GM19463 (cell line): Measurements from ENCODE around the gene CNIH3.

ENCODE experiments used
- ATAC-seq: cut with Tn5 transposase; IDR thresholded peaks from one replicate; pipeline ENCODE4 v1.9.1; 2021; ENCODE audit warnings: mild to moderate bottlenecking, moderate library complexity; ENCODE audit not compliant: unreplicated experiment

CNIH3 gene

DNA sequence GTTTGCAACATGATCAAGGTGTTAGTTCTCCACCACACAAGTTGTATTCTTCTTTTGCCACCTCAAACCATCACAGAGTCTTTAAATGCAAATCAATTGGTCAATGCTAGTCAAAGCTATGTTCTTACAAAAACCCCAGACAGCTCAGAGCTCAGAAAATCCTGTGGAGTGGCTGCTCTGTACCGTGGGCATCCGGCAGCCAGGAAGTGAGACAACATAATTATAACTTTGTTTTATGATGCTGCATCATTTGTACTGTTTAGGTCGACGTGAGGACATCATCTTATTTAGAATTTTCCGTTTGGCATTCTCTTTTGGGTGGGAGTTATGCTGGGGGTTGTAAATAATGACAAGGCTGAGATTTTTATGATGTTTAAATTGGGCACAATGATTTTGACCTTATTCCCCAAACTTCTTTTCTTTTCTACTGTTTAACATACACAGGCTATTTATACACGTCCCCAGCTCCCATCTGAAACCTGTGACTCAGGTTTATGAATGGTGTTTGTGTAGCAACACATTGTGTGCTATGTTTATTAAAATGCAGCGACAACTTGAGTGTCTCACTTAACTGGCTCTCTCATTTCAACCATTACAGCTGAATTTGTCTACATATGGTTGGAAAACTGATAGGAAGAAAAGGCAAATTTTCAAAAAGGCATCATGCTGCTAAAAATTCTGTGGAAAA is 124.0 kb downstream of the CNIH3 start:
- ATAC-seq = peak; percentile 63

DNA sequence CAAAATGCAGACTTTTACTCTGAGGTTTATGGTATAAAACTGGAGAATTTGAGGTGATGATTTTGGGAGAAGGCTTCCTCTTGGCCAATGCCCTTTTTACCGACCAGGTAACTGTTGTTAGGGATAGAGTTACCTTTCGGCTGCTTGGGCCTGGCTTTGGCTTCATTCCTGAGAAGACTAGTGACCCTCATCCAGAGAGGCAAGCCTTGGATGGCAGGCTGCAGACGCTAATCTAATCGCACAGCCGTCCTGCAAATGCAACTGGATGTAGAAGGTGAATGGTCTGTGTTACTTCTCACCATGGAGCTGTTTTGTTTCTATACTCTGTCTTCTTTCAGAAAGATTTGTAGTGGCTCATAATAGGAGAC is 124.6 kb downstream of the CNIH3 start:
- ATAC-seq = no peak

DNA sequence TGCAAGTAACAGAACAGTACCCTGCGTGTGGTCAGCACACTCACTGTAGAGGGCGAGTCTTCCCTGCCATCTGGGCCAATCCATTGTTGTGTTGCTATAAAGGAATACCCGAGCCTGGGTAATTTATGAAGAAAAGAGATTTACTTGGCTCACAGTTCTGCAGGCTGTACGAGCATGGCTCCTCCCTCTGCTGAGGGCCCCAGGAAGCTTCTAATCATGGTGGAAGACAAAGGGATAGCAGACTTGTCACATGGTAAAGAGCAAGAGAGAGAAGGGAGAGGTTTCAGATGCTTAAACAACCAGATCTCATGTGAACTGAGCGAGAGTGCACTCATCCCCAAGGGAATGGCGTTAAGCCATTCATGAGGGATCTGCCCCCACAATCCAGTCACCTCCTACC is 126.2 kb downstream of the CNIH3 start:
- ATAC-seq = no peak

DNA sequence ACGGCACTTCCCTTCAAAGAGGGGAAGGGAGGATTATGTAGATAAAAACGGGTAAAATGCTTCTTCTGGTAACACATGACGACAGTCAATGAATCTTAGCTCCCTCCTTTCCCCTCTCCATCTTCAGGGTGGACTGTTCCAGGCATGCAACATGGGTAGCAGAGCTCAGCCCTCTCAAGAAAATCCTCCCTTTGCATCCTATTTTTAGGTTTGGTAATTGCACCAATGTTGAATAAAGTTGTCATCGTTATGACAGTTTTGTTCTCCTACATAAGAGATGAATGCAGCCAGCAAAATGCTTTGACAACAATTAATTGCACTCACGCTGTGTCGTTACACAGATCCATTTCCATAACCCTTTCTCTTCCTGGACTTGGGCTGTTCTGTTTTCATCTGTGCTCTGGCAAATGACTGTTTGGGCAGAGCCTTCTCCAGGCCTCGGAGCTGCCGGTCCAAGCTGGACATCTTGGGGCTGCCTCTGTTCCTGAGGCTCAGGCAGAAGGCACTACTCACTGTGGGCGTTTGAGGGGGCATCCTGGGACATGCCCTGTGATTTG is 127.6 kb downstream of the CNIH3 start:
- ATAC-seq = no peak

DNA sequence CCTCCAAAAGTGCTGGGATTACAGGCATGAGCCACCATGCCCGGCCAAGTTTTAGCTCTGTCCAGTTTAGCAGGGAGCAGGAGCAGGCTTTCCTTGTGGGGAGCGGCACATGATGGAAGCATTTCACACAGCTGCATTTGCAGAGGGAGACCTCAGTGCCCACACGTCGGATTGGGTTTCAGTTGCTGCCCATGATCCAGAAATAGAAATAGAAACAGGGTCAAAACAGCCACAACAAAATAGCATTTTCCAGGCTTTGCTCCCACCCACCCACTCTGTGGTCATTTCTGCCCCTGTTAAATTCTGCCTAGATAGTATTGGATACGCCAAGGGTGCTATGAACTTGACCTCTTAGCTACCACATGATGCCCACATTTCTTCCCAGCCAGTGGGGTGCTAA is 128.4 kb downstream of the CNIH3 start:
- ATAC-seq = no peak

DNA sequence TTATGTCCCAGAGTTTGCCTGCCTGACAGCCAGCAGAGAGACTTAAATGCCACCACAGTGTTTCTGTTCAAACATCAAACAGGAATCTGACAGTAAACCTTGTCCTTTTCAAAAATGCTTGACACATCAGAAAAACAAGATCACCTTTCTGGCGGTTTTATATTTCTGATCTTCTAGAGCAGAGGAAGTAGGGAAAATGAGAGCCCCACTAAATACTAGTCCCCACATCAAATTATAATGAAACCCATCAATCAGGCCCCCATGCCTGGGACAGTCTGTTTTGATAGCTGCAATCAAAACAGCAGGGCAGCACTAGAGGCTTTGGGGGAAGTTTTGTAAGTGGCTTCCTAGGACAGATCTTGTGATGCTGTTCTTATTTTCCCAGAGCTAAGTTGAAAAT is 129.3 kb downstream of the CNIH3 start:
- ATAC-seq = peak; percentile 9

DNA sequence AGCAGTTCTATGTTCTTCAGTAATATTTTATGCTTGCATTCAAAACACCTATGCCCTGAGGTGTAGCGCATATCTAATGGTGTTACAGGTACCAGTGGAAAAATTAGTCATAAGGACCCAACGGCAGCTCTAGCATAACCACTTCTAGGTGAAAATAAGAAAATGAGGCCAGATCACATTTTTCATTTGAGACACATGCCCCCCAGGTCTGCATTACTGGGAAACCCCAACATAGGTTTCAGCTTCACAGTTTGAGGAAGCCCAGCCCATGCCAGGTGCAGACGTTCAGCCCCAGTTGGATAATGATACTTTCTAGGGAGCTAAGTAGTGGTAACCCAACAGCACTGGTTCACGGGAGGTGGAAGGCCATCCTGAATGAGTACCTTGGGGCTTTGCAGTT is 129.8 kb downstream of the CNIH3 start:
- peak; percentile 64 for ATAC-seq

DNA sequence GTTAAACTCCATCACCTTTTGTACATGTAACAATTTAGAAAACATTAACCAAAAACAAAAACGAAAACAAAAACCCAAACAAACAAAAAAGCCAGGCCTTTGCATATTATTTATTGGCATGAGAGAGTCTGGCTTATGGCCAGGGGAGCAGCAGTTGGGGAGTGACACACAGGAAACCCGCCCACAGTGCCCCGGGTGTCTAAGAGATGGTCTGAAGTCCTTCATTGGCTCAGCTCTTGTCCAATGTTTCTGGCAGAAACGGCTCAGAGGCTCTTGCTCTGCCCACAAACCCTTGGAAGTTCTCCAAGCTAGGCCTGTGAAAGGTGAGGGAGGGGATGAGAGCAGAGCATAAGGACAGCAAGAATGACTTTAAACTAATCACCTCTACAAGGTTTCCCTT is 131.5 kb downstream of the CNIH3 start:
- ATAC-seq = peak; percentile 46

DNA sequence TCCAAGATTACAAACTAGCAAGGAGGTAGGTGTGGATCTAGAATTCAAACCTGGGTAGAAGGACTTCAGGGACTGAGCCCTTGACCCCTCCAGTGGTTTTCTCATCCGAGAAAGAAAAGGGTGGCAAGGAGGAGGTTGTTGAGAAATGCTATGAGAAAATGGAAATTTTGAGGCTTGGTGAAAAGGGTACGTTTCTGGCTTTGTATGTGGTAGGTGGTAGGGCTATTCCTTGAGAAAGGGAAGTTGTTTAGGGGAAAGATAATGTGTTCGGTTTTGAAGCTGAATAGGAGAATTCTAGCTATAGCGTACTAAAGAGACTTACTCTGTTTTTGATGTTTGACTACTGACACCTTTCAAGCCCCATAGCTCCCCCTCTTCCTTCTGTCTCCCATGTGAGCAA is 133.8 kb downstream of the CNIH3 start:
- ATAC-seq = no peak

DNA sequence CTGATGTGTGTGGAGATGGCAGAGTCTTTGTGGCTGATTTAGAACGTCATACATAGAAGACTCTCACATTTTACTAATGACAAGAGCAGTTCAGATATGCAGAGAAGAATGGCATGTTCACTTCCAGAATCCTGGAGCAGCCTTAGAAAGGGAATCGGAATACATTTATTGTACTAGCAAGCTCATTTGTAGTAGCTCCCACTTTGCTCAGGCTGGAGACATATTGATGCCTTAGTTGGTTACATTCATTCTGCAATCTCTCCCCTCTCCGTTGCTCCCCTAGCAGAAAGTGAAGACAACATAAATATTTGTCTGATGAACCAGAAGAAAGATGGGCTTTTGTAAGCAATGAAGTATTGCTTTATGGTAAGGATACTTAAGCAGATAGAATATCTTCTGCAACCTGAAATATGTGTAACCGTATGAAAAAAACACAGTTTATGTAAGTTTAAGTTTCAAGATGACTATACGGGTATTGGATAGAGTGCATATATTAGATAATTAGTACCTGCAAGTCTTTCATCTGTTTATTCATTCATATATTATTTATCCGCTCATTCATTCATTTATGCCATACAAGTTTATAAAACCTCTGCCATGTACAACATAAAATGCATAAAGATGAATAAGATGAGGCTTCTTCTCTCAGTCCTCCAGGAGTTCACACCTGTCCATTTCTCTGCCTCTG is 135.7 kb downstream of the CNIH3 start:
- no peak for ATAC-seq

DNA sequence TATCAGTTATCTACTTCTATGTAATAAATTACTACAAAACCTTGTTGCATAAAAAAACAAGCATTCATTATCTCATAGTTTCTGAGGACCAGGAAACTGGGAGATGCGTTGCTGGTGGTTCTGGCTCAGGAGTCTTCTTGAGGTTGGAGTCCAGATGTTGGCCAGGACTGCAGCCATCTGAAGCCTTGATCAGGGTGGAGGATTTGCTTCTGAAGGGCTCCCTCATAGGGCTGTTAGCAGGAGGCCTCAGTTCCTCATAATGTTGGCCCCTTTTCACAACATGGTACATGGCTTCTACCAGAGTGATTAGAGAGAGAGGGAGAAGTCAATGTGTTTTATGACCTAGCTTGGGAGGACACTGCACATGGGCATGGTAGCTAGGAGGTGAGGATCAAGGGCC is 137.4 kb downstream of the CNIH3 start:
- no peak for ATAC-seq

DNA sequence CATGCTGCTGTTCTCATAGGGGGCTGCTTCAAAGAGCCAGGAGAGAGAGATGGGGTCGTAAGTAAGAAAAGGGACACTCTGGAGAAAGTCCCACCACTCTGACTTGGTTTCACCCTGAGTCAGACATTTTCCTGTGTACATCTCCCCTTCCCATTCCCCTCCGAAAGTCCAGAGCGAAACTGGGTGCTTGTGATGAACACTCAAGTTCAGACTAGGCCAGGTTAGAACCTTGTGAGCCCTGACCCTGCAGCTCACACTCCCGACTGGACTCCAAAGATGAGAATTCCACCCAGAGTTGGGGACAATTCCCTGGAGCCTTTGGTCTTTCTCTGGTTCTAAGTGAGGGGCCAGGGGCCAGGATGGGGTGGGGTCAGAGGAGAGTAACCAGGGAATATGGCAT is 139.5 kb downstream of the CNIH3 start:
- ATAC-seq = no peak

DNA sequence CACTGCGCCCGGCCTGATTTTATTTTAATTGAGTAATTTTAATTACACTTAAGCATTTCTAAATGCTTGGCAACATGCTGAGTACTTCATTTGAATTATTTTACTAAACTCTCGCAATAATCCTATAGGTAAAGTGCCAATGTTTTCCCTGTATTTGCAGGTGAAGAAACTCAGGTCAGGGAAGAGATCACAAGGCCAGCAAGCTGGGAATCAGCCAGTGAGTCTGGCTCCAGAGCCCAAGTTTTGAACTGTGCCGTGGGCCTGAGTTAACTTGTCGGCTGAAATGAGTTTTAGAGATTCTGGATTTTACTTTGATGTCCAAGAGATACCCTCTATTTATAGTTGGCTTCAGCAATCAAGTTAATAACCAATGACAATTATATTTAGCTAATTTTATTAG is 141.4 kb downstream of the CNIH3 start:
- ATAC-seq = no peak

DNA sequence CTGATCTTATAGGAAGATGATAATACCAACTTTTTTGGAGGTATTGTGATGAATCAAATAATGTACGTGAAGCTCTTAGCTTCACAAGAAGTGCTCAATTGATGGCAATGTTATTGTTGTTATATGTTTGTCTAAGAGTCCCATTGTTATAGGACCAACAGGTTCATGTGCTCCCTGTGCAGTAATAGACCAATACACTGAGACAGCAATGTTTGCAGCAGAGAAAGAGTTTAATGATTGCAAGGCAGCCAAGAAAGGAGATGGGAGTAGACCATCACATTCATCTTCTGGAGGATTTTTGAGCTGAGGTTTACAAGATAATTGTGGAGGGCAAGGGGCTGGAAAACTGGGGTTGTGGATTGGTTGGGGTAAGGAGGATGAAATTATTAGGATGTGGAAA is 143.0 kb downstream of the CNIH3 start:
- no peak for ATAC-seq

DNA sequence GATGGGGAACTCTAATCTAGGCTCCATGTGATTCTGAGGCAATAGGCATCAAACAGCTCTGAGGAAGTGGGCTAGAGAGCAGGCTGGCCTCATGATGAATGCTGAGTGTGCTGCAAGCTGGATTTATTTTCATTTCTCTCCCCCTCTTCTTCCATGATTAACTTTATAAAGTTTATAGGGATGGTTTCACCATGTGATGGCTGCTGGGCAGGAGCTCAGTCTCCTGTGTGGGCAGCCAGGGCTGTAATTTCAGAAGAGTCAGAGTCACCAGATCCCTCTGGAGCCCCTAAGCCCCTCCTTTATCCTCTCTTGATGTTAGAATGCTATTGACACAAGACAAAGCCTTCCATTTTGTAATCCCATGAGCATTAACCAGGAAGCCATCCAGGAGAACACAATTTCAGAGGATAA is 143.6 kb downstream of the CNIH3 start:
- ATAC-seq = no peak

DNA sequence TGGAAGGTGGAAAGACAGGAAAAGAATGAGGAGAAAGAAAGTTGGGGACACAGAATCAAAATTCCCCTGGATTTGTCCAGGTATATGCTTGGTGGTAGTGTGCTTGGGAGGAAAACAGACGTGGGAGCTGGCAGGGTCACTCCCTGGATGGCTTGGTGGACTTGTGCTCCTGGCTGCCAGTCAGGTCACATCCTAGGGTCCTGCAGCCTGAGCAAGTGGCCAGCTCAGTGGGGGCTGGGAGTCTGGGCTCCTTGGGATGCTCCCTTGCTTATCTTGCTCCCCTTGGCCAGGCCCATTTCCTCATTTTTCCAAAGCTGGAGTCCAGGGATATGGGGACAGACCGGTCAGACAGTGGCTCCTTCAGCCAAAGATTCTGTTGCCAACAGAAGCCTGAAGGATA is 144.0 kb downstream of the CNIH3 start:
- ATAC-seq = no peak

DNA sequence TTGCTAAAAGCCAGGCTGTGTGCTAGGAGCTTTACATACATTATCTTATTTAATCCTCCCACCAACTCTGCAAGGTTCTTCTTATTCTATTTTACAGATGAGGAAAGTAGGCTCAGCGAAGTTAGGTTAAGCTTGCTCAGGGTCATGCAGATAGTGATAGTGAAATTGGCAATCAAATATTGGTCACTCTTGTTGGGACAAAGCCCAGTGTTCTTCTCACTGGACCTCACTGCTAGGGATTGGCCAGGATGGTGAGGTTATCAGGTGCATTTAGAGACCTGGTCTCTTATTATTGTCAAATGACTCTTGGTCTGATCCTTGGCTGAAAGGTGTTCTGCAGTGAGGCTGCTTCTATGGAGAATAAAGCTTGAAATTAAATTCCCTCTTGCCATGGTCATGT is 145.1 kb downstream of the CNIH3 start:
- no peak for ATAC-seq

DNA sequence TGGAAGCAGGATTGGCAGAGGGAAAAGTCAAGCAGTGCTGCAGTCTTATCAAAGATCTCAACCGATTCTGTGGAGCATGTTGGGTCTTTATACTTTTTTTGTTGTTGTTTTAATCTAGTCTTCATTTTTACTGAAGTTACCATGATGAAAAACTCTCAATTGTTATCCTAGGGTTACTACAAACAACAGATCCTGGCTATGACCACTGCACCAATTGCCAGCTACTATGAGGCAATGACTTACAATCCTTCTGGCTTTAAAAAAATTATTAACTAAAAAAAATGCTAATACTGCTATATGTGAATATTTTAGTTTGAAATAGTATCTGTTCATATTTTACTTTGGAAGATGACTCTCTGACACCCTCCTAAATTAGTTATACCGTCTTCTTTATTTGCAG is 145.9 kb downstream of the CNIH3 start:
- ATAC-seq = no peak

DNA sequence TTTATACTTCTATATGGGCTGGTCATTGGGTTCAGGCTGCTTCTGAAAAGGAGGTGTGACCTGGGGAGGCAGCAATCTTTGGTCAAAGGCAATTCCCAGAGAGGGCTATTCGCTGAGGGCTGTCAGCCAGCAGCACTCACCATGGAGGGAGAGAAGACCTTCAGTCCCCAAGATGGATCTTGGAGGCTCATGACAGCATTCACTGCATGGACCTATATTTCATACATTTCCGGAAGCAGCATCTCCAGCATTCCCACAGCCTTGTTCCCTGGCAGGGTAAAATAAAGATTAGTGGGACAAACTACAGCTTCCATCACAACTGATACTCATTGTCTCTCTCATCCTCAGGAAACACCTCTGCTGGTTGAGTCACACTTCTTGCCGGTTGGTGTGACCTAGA is 146.6 kb downstream of the CNIH3 start:
- no peak for ATAC-seq

DNA sequence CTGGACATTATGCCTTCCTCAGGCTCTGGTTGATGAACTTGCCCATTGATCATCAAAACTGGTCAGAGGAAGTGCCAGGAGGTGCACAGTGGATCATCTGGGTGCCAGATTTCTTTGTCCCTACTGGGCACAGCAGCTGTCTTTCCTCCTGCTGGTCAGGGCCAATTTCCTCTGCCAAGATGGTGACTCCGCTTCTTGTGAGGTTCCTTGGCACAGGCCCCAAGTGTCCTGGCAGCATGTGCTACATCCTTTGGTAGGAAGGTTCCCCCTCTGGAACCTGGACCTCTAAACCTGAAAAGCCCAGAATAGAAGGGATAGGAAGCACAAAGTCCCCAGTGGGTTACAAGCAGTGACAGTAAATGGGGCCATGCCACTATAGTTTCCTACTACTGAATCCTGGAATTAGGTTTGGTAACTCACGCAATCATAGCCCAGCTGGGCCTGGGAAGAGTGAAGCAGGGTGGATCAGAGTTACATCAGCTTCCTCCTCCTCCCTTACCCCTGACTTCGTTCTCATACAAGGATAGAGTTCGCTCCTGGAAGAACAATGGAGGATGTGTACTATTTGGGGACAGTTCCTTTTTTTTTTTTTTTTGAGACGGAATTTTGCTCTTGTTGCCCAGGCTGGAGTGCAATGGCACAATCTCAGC is 147.1 kb downstream of the CNIH3 start:
- ATAC-seq = no peak

DNA sequence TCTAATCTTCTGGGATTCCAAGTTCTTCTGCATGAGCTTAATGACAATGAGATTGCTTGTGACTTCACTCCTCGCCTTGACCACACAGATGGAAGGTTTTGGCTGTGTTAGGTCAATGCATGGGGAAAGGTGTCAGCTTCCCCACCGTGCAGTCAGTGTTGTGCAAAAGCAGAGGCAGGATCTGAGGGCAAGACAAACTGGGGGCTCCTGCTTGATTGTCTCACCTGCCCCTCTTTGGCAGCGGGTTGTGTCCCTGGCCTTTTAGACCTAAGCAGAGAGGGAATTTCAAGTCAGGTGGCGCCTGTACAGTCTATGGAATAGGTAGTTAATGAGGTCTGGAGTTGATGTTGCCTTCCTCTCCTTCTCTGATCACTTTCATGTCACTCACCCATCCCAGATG is 150.1 kb downstream of the CNIH3 start:
- ATAC-seq = no peak

DNA sequence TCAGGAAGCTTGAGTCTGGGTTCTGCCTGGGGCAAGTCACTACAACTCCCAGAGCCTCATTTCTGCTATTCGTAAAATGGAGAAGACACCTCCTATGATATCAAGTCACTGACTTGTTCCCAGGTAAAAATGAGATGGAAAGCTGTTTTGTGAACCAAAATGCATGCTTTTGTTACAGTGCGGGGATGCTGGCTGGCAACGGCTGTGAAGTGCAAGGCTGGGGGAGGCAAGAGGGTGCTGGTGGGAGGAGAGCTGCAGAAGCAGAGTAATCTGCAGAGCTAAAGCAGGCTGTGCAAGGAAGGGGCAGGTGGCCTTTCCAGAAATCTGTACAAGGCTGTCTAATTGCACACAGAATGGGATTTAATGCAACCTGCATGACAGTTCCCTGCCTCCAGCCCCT is 150.9 kb downstream of the CNIH3 start:
- no peak for ATAC-seq
